HFFc6 (cell line): ENCODE measurements around the gene TTC32. TPM values are rescaled to one million over a fixed set of nuclear protein-coding genes. Genes with fewer than 3 reads are reported as not detected.

Experiments
- DNase-seq: peaks from one replicate; pipeline ENCODE4 v3.0.0-alpha.2; 2018
- H3K27ac Mint-ChIP-seq: 2 replicates; pipeline ENCODE4 v1.8.0; 2020; ENCODE audit warnings: mild to moderate bottlenecking, mixed read lengths
- H3K27me3 Mint-ChIP-seq: 2 replicates; pipeline ENCODE4 v1.8.0; 2021; ENCODE audit warnings: mild to moderate bottlenecking, moderate library complexity, mixed read lengths; ENCODE audit not compliant: insufficient read depth
- H3K36me3 Mint-ChIP-seq: 2 replicates; pipeline ENCODE4 v1.8.0; 2021; ENCODE audit warnings: low read depth, mixed read lengths
- H3K4me1 Mint-ChIP-seq: 2 replicates; pipeline ENCODE4 v1.8.0; 2020; ENCODE audit warnings: low read depth, mixed read lengths
- H3K4me3 Mint-ChIP-seq: 2 replicates; pipeline ENCODE4 v1.8.0; 2020; ENCODE audit warnings: mild to moderate bottlenecking, moderate library complexity, mixed read lengths
- H3K9me3 Mint-ChIP-seq: 2 replicates; pipeline ENCODE4 v1.8.0; 2020; ENCODE audit warnings: mild to moderate bottlenecking, mixed read lengths
- CTCF ChIP-seq: fragments of 200-600 bp; sonication (generic); IDR thresholded peaks from 2 replicates; pipeline ENCODE4 v1.5.0; 2021; ENCODE audit warnings: antibody characterized with exemption, mild to moderate bottlenecking
- total RNA-seq, 6 experiments: library from RNA; stranded (reverse); fragmentation: NEBNext Ultra II Directional; extraction: Animal tissue kit (Norgen Biotek cat#: 25700); gene quantifications; 2 replicates in 1 of 6; 3 replicates in 5 of 6; pipeline ENCODE4 v1.2.3, GENCODE V29; 2021

The TTC32 gene
- total RNA-seq, 6 experiments from 2014 or later, result 3.9 to 5.9 (median 4.8) TPM

GRCh38 chr2:19854596-19855541 is 46.9 kb downstream of the TTC32 start:
- no peaks in the 10 kb centered on the region for H3K9me3 Mint-ChIP-seq
- no peaks in the 10 kb centered on the region for H3K4me1 Mint-ChIP-seq
- no peaks in the 10 kb centered on the region for H3K36me3 Mint-ChIP-seq
- no peak for TF ChIP-seq CTCF
- no peak for DNase-seq
- H3K27ac Mint-ChIP-seq, result no peak overlapping the region
- H3K27me3 Mint-ChIP-seq, result peaks cover 19% of the 10 kb centered on the region
- H3K4me3 Mint-ChIP-seq, result no peak overlapping the region

GRCh38 chr2:19851116-19851695 is 50.6 kb downstream of the TTC32 start:
- Mint-ChIP-seq H3K36me3 (no peaks in the 10 kb centered on the region), H3K4me1 (no peaks in the 10 kb centered on the region), H3K4me3 (no peak overlapping the region), H3K27ac (no peak overlapping the region), H3K9me3 (no peaks in the 10 kb centered on the region), H3K27me3 (peaks cover 14% of the 10 kb centered on the region)
- TF ChIP-seq CTCF, result peak; percentile 55
- DNase-seq, result no peak

GRCh38 chr2:19850056-19851050 is 51.4 kb downstream of the TTC32 start:
- Mint-ChIP-seq H3K27ac (no peak overlapping the region), H3K4me3 (no peak overlapping the region)

GRCh38 chr2:19848952-19849351 is 52.8 kb downstream of the TTC32 start:
- Mint-ChIP-seq H3K27me3 (peaks cover 25% of the 10 kb centered on the region), H3K36me3 (no peaks in the 10 kb centered on the region), H3K4me1 (no peaks in the 10 kb centered on the region), H3K9me3 (no peaks in the 10 kb centered on the region), H3K27ac (no peak overlapping the region), H3K4me3 (no peak overlapping the region)
- TF ChIP-seq CTCF, result no peak
- DNase-seq, result no peak

More at GRCh38 chr2:19850056-19851050, 51.4 kb downstream of the TTC32 start:
- H3K9me3 Mint-ChIP-seq, result no peaks in the 10 kb centered on the region
- H3K4me1 Mint-ChIP-seq, result no peaks in the 10 kb centered on the region
- DNase-seq, result no peak
- TF ChIP-seq CTCF, result no peak
- H3K27me3 Mint-ChIP-seq, result peaks cover 19% of the 10 kb centered on the region
- no peaks in the 10 kb centered on the region for H3K36me3 Mint-ChIP-seq

- no peaks in the 10 kb centered on the region for H3K4me1 Mint-ChIP-seq
- no peaks in the 10 kb centered on the region for H3K9me3 Mint-ChIP-seq
- no peaks in the 10 kb centered on the region for H3K36me3 Mint-ChIP-seq
- DNase-seq, result no peak
- no peak overlapping the region for H3K4me3 Mint-ChIP-seq
- no peak overlapping the region for H3K27ac Mint-ChIP-seq
- H3K27me3 Mint-ChIP-seq, result peaks cover 31% of the 10 kb centered on the region
- no peak for TF ChIP-seq CTCF
These were observed 53.6 kb downstream of the TTC32 start for GRCh38 chr2:19848029-19848750.
